Measurements from ENCODE around the gene ZC3H4. TPM values are rescaled to one million over a fixed set of nuclear protein-coding genes. Genes with fewer than 3 reads are reported as not detected.
"Not testable (repeated sequence)": the region's sequence is repeated elsewhere in the genome, so short reads cannot be mapped to it uniquely, and the experiment has no call there.

Gene ZC3H4
- total RNA-seq, 1 experiment from 2014 or later: 73.0 TPM

DNA sequence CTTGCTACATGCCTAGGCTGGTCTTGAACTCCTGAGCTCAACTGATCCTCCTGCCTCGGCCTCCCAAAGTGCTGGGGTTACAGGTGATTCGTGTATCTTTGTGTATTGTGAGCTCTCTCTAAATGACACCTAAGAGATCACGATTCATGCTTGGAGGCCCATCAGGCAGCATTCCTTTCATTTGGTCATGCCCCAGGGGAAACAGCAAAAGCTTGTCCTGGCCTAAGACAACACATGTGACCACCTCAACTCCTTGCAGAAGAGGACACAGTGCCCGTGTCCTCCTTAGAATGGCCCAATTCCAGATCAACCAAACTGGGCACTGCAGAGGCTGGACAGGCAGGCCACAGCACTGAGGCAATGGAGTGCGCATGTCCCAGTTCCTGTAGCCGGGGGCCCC lies 32.5 kb downstream of the ZC3H4 start:
- no peak for TF ChIP-seq CTCF (IDR thresholded peaks at IDR 0.05; ENCODE audit: unreplicated experiment)
- Mint-ChIP-seq H3K27me3 (ENCODE audit: unreplicated experiment) (no peaks in the 10 kb centered on the region), H3K36me3 (ENCODE audit: insufficient read depth, unreplicated experiment) (peaks cover 91% of the 10 kb centered on the region), H3K4me1 (ENCODE audit: low read depth, unreplicated experiment) (no peaks in the 10 kb centered on the region), H3K9me3 (ENCODE audit: low read depth, unreplicated experiment) (no peaks in the 10 kb centered on the region), H3K4me3 (ENCODE audit: low read depth, unreplicated experiment) (no peak overlapping the region), H3K27ac (ENCODE audit: unreplicated experiment) (no peak overlapping the region)
- DNase-seq: no peak
- intact Hi-C loops (cut with micrococcal nuclease; ENCODE audit: unreplicated experiment): no loop called here
- CTCF ChIA-PET: interaction anchor here (0.9 to 3.3 kb wide), 3 partner anchors 15 to 74 kb away, joined by 3 to 33 read pairs (median 6); partner anchors contain the start of gene ZC3H4
- BruUV-seq (replicated peaks): no TSS peak

DNA sequence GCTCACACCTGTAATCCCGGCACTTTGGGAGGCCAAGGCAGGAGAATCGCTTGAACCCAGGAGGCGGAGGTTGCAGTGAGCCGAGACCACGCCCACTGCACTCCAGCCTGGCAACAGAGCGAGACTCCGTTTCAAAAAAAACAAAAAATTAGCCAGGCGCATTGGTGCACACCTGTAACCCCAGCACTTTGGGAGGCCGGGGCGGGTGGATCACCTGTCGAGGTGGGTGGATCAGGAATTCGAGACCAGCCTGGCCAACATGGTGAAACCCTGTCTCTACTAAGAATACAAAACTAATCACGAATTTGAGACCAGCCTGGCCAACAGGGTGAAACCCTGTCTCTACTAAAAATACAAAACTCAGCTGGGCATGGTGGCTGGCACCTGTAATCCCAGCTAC lies 35.2 kb downstream of the ZC3H4 start:
- DNase-seq; H3K4me1 Mint-ChIP-seq (ENCODE audit: low read depth, unreplicated experiment); H3K27me3 Mint-ChIP-seq (ENCODE audit: unreplicated experiment); H3K9me3 Mint-ChIP-seq (ENCODE audit: low read depth, unreplicated experiment); H3K4me3 Mint-ChIP-seq (ENCODE audit: low read depth, unreplicated experiment); intact Hi-C loops (cut with micrococcal nuclease; ENCODE audit: unreplicated experiment); BruUV-seq (replicated peaks); H3K27ac Mint-ChIP-seq (ENCODE audit: unreplicated experiment): not testable (repeated sequence)
- H3K36me3 Mint-ChIP-seq (ENCODE audit: insufficient read depth, unreplicated experiment): peaks cover 82% of the 10 kb centered on the region
- CTCF ChIA-PET: interaction anchor here (1.0 to 1.7 kb wide), 4 partner anchors 18 to 53 kb away, joined by 4 to 37 read pairs (median 22); partner anchors contain the start of genes SAE1 and TMEM160

GRCh38 chr19:47075941-47076340 lies 37.6 kb downstream of the ZC3H4 start:
- CTCF ChIA-PET: no interaction called here
- H3K9me3 Mint-ChIP-seq (ENCODE audit: low read depth, unreplicated experiment): no peaks in the 10 kb centered on the region
- intact Hi-C loops (cut with micrococcal nuclease; ENCODE audit: unreplicated experiment): no loop called here
- peaks cover 85% of the 10 kb centered on the region for H3K36me3 Mint-ChIP-seq (ENCODE audit: insufficient read depth, unreplicated experiment)
- H3K27ac Mint-ChIP-seq (ENCODE audit: unreplicated experiment): no peak overlapping the region
- no peak for DNase-seq
- no TSS peak for BruUV-seq (replicated peaks)
- no peak overlapping the region for H3K4me3 Mint-ChIP-seq (ENCODE audit: low read depth, unreplicated experiment)
- no peaks in the 10 kb centered on the region for H3K4me1 Mint-ChIP-seq (ENCODE audit: low read depth, unreplicated experiment)
- no peak for TF ChIP-seq CTCF (IDR thresholded peaks at IDR 0.05; ENCODE audit: unreplicated experiment)
- H3K27me3 Mint-ChIP-seq (ENCODE audit: unreplicated experiment): no peaks in the 10 kb centered on the region

DNA sequence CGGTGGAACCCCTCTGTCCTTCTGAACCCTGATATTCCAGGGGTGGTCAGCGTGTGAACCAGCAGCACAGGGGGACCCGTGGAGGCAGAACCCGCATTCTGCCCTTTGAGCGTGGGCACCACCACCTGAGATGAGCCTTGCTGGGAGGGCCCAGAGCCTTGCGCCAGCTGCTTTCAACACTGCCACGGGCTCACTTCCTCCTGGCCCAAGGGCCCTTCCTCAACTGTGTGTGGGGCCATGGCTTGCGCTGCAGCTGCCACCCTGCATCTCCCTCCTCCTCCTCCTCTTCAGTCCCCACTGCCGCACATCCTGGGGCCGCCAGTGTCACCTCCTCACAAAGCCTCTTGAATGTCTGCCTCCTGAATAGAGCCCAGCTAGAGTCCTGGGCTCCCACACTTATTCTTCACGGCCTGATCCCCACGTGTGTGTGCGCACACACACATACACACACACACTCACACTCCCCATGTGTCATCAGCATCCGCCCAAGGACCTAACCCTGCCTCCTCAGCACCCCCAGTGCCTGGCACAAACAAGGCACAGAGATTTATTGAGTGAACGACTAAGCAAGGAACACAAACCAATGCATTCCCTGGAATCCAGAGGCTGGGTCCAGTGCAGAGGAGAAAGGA lies 38.3 kb downstream of the ZC3H4 start:
- BruUV-seq (replicated peaks): no TSS peak
- H3K27ac Mint-ChIP-seq (ENCODE audit: unreplicated experiment): no peak overlapping the region

More for the DNA sequence above, 38.3 kb downstream of the ZC3H4 start:
- no peak for TF ChIP-seq CTCF (IDR thresholded peaks at IDR 0.05; ENCODE audit: unreplicated experiment)
- H3K4me3 Mint-ChIP-seq (ENCODE audit: low read depth, unreplicated experiment): no peak overlapping the region
- intact Hi-C loops (cut with micrococcal nuclease; ENCODE audit: unreplicated experiment): no loop called here
- no peaks in the 10 kb centered on the region for H3K9me3 Mint-ChIP-seq (ENCODE audit: low read depth, unreplicated experiment)
- no peak for DNase-seq
- CTCF ChIA-PET: no interaction called here
- no peaks in the 10 kb centered on the region for H3K27me3 Mint-ChIP-seq (ENCODE audit: unreplicated experiment)
- peaks cover 85% of the 10 kb centered on the region for H3K36me3 Mint-ChIP-seq (ENCODE audit: insufficient read depth, unreplicated experiment)
- no peaks in the 10 kb centered on the region for H3K4me1 Mint-ChIP-seq (ENCODE audit: low read depth, unreplicated experiment)
